HG02973 (cell line): Measurements from ENCODE around the gene F5.
"Not testable (repeated sequence)": the region's sequence is repeated elsewhere in the genome, so short reads cannot be mapped to it uniquely, and the experiment has no call there.

Source experiments
- ATAC-seq: cut with Tn5 transposase; IDR thresholded peaks from one replicate; pipeline ENCODE4 v1.9.1; 2021; ENCODE audit warnings: moderate library complexity; ENCODE audit not compliant: unreplicated experiment

F5 gene

GRCh38 chr1:169546087-169546995 lies 39.9 kb downstream of the F5 start:
- ATAC-seq: peak; percentile 57

- ATAC-seq: no peak
These were observed 40.8 kb downstream of the F5 start for GRCh38 chr1:169545472-169545871.

DNA sequence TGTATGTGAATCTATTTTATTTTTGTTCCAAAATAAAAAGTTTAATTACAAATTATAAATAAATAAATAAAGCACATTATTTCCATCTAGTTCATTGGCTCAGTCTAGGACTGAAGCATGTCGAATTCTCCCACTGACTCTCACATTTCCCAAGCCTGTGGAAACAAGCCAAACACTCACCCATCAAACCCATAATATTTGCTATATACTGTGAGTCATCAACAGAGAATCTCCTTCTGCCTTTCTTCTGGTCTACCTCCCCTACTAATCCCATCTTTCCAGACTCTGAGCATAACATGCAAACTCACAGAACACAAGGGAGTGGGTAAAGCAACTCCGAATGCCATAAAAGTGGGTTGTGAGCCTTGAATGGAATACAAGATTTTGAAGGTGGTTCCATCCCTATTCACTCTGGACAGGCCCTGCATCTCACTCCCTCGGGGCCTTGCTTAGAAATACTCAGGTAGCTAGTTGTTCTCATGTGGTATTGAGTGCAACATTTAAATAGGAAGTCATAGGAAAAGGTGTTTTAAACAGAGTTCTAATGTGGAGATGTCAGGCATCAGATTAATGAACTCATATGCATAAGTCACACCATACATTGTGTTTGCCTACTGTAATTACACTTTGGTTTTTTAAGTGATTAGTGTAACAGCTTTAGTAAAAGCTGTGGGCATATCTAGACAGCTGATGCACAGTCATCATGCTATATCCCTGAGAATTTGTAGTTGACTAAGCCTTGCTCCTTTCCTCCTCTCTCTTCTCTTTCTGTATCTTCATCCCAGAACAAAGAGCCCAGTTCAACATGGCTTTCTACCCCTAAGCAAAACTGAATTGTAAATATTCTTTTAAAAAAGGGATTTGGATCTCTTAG lies 47.0 kb downstream of the F5 start:
- ATAC-seq: no peak

DNA sequence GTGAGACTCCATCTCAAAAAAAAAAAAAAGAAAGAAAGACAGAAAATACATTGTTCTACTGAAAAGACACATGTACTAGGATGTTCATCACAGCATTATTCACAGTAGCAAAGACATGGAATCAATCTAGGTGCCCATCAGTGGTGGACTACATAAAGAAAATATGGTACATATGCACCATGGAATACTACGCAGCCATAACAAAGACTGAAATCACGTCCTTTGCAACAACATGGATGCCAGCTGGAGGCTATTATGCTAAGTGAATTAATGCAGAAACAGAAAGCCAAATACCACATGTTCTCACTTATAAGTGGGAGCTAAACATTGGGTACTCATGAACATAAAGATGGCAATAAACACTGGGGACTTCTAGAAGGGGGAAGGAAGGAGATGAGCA lies 51.6 kb downstream of the F5 start:
- ATAC-seq: no peak

GRCh38 chr1:169533528-169534190 lies 52.6 kb downstream of the F5 start:
- ATAC-seq: not testable (repeated sequence)

DNA sequence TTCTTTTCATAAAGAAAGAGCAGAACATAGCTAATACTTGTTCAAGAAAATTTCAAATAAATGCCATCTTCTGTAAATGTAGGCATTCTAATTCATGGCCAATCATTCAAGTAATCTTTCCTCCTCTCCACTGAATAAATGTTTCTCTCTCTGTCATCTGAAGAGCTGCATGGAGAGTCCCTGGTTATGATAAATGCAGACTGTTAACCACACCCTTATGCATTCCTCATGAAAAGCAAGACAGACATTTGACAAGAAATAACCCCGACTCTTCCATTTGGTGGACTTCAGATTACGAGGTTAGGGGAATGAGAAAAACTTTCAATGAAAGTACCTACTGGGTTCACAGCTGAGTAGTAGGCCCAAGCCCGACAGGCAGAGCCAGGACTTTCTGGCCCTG lies 55.8 kb downstream of the F5 start:
- no peak for ATAC-seq

- ATAC-seq: no peak
These were observed 57.1 kb downstream of the F5 start for GRCh38 chr1:169529068-169529642.

- ATAC-seq: no peak
These were observed 57.8 kb downstream of the F5 start for GRCh38 chr1:169528215-169529067.

GRCh38 chr1:169527451-169528214 lies 58.6 kb downstream of the F5 start:
- ATAC-seq: no peak

GRCh38 chr1:169527001-169527400 lies 59.3 kb downstream of the F5 start:
- ATAC-seq: no peak

- ATAC-seq: no peak
These were observed 60.0 kb downstream of the F5 start for GRCh38 chr1:169526120-169526832.

GRCh38 chr1:169525391-169525790 lies 60.9 kb downstream of the F5 start:
- ATAC-seq: no peak

DNA sequence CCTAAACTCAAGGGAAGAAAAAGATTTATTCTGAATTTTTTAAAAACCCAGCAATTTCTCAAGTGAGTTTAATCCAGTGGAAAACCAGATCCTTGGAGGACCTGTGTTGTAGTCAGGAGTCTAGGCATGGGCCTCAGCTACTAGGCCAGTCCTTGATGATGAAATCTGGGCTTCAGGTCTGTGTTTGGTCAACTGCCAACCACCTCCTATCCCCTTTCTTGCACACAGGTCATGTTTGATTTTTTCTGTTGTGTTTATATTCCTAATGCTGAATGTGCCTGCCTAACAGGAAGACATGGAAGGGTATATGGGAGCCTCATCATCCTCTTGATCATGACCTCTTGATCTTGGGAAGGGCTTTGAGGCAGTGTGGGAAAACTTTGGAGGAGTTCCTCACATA lies 62.4 kb downstream of the F5 start:
- ATAC-seq: no peak

DNA sequence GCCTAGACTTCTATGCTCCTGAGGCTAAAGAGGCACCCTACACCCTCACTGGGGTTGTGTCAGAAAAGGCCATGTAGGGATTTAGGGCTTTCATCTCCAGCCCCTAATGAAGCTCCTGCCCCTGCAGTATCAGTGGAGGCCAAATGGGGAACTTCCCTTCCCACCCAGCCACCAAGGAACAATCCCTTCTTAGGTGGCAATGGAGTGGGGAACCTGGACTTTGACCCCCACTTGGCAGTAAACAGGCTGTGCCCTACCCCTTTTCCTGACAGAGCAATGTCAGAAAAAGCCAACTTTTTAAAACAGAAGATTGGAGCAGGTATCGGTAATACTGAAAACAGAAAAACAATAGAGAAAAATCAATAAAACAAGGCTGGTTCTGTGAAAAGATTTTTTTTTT lies 65.1 kb downstream of the F5 start:
- no peak for ATAC-seq

DNA sequence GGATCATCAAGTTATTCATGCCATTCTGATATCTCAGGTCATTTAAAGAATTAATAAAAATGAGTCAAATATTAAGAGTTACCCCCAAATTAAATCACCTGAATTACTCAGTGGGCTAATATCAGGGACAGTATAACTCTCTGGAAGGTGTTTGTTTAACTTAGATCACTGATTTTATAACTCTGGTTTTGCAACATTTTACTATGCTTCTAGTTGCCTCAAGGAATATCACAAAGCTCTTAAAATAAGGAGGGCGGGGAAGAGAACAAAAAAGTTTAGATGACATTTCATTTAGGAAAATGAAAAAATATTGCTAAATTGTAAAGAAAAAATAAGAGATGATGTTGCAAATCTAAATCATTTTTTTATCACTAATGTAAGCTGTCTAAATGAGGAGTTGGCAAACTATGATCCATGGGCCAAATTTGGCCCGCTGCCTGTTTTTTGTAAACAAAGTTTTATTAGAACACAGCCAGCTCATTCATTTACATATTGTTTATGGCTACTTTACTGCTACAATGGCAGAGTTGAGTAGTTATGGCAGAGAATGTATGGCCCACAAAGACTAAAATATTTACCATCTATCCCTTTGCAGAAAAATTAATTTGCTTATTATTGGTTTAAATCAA lies 68.6 kb downstream of the F5 start:
- ATAC-seq: no peak

DNA sequence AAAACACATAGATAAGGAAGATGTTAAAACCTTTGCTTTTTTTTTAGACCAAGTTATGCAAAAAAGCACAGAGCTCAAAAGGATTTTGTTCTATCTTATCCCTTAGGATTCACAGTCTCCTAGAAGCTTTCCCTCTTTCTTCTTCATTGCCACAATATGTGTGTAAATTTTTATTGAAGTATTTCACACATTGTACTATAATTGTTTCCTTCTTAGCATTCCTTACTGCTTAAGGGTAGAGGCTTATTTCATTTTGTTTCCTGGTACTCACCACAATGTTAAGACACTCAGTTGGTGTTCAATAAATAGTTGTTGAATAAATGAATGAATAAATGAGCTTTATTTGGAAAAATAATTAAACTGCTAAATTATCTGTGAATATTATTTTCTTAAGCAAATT lies 70.6 kb downstream of the F5 start:
- ATAC-seq: no peak

DNA sequence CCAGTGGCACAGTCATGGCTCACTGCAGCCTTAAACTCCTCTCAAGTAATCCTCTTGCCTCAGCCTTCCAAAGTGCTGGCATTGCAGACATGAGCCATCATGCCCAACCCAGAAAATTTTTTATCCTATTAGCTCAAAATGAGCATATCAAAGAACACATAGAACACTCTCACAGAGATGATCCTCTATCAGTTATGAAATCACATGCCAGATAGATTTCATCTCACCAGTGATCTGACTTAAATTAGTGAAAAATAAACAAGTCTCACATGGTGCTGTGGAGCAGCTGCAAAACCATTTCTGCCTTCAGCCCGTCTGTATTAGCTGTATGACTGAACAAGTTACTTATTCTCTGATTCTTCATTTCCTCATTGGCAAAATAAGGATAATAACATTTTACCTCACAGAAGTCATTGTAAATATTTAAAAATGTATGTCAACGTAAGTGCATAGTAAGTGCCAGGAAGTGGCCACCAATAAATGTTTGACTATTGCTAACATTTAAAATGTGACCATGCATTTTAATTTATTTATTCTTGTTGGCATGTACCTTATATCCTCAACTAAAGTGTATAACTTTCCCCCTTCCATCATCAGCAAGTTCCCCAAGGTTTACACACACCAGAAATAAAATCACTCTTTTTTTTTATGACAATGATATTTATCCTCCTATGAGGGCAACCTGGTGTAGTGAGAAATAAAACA lies 71.6 kb downstream of the F5 start:
- no peak for ATAC-seq

DNA sequence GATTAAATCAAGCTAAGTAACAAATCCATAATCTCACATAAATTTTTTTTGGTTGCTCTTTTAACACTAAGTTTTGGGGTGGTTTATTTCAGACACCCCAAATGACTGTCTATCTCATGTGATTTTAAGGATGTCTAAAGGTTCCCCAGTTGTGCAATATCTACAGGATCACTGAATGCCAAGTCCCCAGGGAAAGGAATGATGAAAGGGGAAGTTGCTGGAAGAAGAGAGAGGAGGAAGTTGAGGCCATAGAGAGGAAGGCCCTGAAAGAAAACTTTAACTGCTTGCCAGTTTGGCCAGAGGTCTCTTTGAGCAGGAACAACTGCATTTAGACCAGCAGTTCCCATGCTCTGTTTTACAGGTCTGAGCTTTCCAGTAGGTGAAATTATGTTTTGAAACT lies 73.1 kb downstream of the F5 start:
- no peak for ATAC-seq
